HL-60 (cell line): ENCODE data around the gene PALM.

Experiments used
- DNase-seq, 2 experiments: peaks; one replicate each; pipeline ENCODE4 v3.0.0-alpha.2; 2010 to 2020; ENCODE audit warnings: low read depth in 1 of 2, low spot score in 1 of 2
- H3K27ac ChIP-seq: fragments of 250-450 bp; sonication (Bioruptor Pico); replicated peaks from 2 replicates; pipeline ENCODE4 v1.5.1; 2020; ENCODE audit warnings: mild to moderate bottlenecking, moderate library complexity
- H3K27me3 ChIP-seq: fragments of 250-450 bp; sonication (Bioruptor Pico); 2 replicates; pipeline ENCODE4 v1.5.1; 2021; ENCODE audit warnings: mild to moderate bottlenecking, moderate library complexity; ENCODE audit not compliant: insufficient read depth, poor library complexity, severe bottlenecking
- H3K4me3 ChIP-seq: replicated peaks from 2 replicates; pipeline ENCODE4 v1.5.1; 2011; ENCODE audit warnings: mild to moderate bottlenecking, control low read depth, low read length; ENCODE audit not compliant: insufficient read depth
- GABPA ChIP-seq: IDR thresholded peaks from 2 replicates; pipeline ENCODE4 v1.6.1; 2012; ENCODE audit warnings: low read depth
- POLR2AphosphoS5 ChIP-seq: IDR thresholded peaks from 2 replicates; pipeline ENCODE4 v1.6.1; 2012; ENCODE audit warnings: low read depth
- SPI1 ChIP-seq: IDR thresholded peaks from 2 replicates; pipeline ENCODE4 v1.6.1; 2012; ENCODE audit warnings: low read depth, mild to moderate bottlenecking, borderline replicate concordance
- TF ChIP-seq, protein P1 (sequence below): IDR thresholded peaks from one replicate; pipeline ENCODE4 v1.5.1; 2011; ENCODE audit warnings: low read length, control low read depth, inconsistent platforms; ENCODE audit not compliant: insufficient read depth
- TF ChIP-seq, protein P2 (sequence below): IDR thresholded peaks from 2 replicates; pipeline ENCODE4 v1.6.1; 2012; ENCODE audit warnings: low read depth; ENCODE audit not compliant: insufficient replicate concordance

PALM gene

GRCh38 chr19:769616-770015 lies 60.9 kb downstream of the PALM start:
- H3K27ac ChIP-seq, result no peak overlapping the region
- TF ChIP-seq GABPA, result no peak
- no peak for TF ChIP-seq POLR2AphosphoS5
- TF ChIP-seq, protein P1, sequence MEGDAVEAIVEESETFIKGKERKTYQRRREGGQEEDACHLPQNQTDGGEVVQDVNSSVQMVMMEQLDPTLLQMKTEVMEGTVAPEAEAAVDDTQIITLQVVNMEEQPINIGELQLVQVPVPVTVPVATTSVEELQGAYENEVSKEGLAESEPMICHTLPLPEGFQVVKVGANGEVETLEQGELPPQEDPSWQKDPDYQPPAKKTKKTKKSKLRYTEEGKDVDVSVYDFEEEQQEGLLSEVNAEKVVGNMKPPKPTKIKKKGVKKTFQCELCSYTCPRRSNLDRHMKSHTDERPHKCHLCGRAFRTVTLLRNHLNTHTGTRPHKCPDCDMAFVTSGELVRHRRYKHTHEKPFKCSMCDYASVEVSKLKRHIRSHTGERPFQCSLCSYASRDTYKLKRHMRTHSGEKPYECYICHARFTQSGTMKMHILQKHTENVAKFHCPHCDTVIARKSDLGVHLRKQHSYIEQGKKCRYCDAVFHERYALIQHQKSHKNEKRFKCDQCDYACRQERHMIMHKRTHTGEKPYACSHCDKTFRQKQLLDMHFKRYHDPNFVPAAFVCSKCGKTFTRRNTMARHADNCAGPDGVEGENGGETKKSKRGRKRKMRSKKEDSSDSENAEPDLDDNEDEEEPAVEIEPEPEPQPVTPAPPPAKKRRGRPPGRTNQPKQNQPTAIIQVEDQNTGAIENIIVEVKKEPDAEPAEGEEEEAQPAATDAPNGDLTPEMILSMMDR, result no peak
- TF ChIP-seq SPI1, result no peak
- TF ChIP-seq, protein P2, sequence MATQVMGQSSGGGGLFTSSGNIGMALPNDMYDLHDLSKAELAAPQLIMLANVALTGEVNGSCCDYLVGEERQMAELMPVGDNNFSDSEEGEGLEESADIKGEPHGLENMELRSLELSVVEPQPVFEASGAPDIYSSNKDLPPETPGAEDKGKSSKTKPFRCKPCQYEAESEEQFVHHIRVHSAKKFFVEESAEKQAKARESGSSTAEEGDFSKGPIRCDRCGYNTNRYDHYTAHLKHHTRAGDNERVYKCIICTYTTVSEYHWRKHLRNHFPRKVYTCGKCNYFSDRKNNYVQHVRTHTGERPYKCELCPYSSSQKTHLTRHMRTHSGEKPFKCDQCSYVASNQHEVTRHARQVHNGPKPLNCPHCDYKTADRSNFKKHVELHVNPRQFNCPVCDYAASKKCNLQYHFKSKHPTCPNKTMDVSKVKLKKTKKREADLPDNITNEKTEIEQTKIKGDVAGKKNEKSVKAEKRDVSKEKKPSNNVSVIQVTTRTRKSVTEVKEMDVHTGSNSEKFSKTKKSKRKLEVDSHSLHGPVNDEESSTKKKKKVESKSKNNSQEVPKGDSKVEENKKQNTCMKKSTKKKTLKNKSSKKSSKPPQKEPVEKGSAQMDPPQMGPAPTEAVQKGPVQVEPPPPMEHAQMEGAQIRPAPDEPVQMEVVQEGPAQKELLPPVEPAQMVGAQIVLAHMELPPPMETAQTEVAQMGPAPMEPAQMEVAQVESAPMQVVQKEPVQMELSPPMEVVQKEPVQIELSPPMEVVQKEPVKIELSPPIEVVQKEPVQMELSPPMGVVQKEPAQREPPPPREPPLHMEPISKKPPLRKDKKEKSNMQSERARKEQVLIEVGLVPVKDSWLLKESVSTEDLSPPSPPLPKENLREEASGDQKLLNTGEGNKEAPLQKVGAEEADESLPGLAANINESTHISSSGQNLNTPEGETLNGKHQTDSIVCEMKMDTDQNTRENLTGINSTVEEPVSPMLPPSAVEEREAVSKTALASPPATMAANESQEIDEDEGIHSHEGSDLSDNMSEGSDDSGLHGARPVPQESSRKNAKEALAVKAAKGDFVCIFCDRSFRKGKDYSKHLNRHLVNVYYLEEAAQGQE, result no peak
- DNase-seq, result no peak
- no peak overlapping the region for H3K4me3 ChIP-seq
- H3K27me3 ChIP-seq, result no peaks in the 10 kb centered on the region

GRCh38 chr19:771332-771785 lies 62.6 kb downstream of the PALM start:
- H3K4me3 ChIP-seq, result no peak overlapping the region
- TF ChIP-seq, protein P1, result peak; percentile 13
- TF ChIP-seq SPI1, result no peak
- DNase-seq, result peak in 1 of 2 experiments; percentile 59
- H3K27ac ChIP-seq, result no peak overlapping the region
- H3K27me3 ChIP-seq, result no peaks in the 10 kb centered on the region

DNA sequence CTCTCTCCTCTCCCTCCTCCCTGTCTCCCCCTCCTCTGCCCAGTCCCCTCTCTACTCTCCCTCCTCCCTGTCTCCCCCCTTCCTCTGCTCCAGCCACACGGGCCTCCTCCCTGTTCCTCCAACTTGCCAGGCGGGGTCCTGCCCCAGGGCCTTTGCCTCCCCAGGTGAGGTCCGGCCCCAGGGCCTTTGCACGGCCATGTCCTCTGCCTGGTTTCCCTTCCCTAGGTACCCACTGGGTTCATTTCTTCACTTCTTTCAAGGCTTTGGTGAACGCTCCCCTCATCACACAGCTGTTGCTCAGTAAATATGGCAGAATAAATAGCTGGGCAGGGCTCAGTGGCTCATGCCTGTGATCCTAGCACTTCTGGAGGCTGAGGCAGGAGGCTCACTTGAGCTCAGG lies 63.3 kb downstream of the PALM start:
- TF ChIP-seq, protein P2, result no peak
- TF ChIP-seq SPI1, result no peak
- TF ChIP-seq, protein P1, result no peak
- TF ChIP-seq POLR2AphosphoS5, result no peak
- no peak for TF ChIP-seq GABPA
- no peaks in the 10 kb centered on the region for H3K27me3 ChIP-seq

DNA sequence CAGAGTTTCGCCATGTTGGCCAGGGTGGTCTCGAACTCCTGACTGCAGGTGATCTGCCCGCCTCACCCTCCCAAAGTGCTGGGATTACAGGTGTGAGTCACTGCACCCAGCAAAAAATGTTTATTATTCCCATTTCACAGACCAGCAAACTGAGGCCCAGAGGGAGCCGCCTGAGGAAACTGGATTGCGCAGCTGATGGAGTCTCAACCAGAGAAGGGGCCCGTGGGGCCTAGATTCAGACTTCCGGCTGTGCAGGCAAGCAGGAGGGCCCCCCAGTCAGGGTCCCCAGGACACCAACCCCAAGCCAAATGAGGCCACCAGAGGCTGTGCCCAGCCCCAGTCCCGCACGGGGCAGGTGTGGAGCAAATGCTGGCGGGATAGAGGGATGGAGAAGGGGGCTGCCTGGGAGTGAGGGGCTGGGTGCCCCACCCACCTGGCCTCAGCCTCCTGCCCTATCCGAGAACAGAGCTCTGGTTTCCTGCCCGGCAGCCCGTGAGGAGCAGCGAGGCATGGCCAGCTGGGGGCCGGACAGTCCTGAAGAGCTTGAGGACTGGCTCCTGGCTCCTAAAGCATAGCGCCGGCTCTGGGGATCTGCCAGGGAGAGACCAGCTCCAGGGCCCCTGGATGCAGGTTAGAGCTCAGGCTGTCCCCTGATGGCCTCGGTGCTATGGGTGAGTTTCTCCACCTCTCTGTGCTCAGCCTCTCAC lies 64.1 kb downstream of the PALM start:
- H3K27me3 ChIP-seq, result no peaks in the 10 kb centered on the region
- TF ChIP-seq GABPA (no peak), POLR2AphosphoS5 (no peak), SPI1 (no peak)
- TF ChIP-seq, protein P2, result no peak
- TF ChIP-seq, protein P1, result no peak
- H3K4me3 ChIP-seq, result no peak overlapping the region
- DNase-seq, result no peak
- no peak overlapping the region for H3K27ac ChIP-seq

More for the DNA sequence above, 63.3 kb downstream of the PALM start:
- Histone ChIP-seq H3K4me3 (no peak overlapping the region), H3K27ac (no peak overlapping the region)
- no peak for DNase-seq
